Stimulated activated naive B cell treated with anti-CD40 and anti-IgM and Interleukin-4, amounts not matched to agents 10 μg/mL and 1 μg/mL and 100 μg/mL, for 72 hours (primary cell): Measurements from ENCODE around the gene DLG4.
"Not testable (repeated sequence)": the region's sequence is repeated elsewhere in the genome, so short reads cannot be mapped to it uniquely, and the experiment has no call there.

Experiments
- ATAC-seq, 2 donors: fragments of 150-1000 bp; cut with Tn5 transposase; replicated peaks; 2 replicates each; pipeline ENCODE4 v1.10.0; 2021; ENCODE audit warnings: moderate library complexity in 1 of 2
- DNase-seq: peaks from one replicate; pipeline ENCODE4 v3.0.0; 2021
- H3K27ac Mint-ChIP-seq: one replicate; pipeline ENCODE4 v1.8.0; 2022; ENCODE audit warnings: mild to moderate bottlenecking, mixed read lengths
- H3K27me3 Mint-ChIP-seq, 2 donors: one replicate each; pipeline ENCODE4 v1.8.0; 2022; ENCODE audit warnings: mixed read lengths in 2 of 2
- H3K36me3 Mint-ChIP-seq, 2 donors: one replicate each; pipeline ENCODE4 v1.8.0; 2022; ENCODE audit warnings: mixed read lengths in 2 of 2, mild to moderate bottlenecking in 1 of 2
- H3K4me1 Mint-ChIP-seq, 2 donors: one replicate each; pipeline ENCODE4 v1.8.0; 2022; ENCODE audit warnings: mixed read lengths in 2 of 2, mild to moderate bottlenecking in 1 of 2
- H3K4me3 Mint-ChIP-seq, 2 donors: one replicate each; pipeline ENCODE4 v1.8.0; 2022; ENCODE audit warnings: mild to moderate bottlenecking in 2 of 2, mixed read lengths in 2 of 2, moderate library complexity in 1 of 2
- H3K9me3 Mint-ChIP-seq, 2 donors: one replicate each; pipeline ENCODE4 v1.8.0; 2022; ENCODE audit warnings: mixed read lengths in 2 of 2, mild to moderate bottlenecking in 1 of 2

DLG4 gene

DNA sequence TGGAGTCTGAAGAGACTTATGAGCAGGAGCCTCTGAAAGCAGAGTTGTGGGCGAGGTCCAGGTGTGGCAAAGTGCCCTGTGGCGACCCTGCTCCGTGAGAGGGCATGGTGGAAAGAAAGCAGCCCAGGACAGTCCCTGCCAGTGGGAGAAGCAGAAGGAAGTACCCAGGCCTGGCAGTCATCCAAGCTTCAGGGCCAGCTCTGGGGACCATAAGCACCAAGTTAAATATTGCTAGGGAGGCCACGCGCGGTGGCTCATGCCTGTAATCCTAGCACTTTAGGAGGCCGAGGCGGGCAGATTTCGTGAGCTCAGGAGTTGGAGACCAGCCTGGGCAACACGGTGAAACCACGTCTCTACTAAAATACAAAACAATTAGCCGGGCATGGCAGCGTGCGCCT, 35.5 kb downstream of the DLG4 start:
- ATAC-seq (no peak), DNase-seq (no peak)
- no peak overlapping the region for H3K27ac Mint-ChIP-seq
- H3K4me1 Mint-ChIP-seq = peaks cover 7 to 8% of the 10 kb centered on the region in 2 donors
- no peak overlapping the region for H3K4me3 Mint-ChIP-seq
- H3K36me3 Mint-ChIP-seq = no peaks in the 10 kb centered on the region
- H3K9me3 Mint-ChIP-seq = no peaks in the 10 kb centered on the region
- no peaks in the 10 kb centered on the region for H3K27me3 Mint-ChIP-seq

- Mint-ChIP-seq H3K27me3 (no peaks in the 10 kb centered on the region), H3K4me1 (peaks cover 7 to 8% of the 10 kb centered on the region in 2 donors), H3K36me3 (no peaks in the 10 kb centered on the region), H3K9me3 (no peaks in the 10 kb centered on the region), H3K4me3 (no peak overlapping the region), H3K27ac (no peak overlapping the region)
- no peak for ATAC-seq
- no peak for DNase-seq
Observed at GRCh38 chr17:7183433-7184090, 36.1 kb downstream of the DLG4 start.

DNA sequence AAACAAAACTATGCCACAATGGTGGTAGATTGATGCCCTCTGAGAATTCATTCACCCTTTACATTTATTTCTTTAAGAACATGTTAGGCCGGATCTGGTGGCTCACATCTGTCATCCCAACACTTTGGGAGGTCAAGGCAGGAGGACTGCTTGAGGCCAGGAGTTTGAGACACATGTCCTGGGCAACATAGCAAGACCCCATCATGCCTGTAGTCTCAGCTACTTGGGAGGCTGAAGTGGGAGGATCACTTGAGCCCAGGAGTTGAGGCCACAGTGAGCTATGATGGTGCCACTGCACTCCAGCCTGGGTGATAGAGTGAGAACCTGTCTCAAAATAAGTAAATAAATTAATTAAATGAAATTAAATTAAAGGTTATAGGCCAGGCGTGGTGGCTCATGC, 37.5 kb downstream of the DLG4 start:
- H3K4me3 Mint-ChIP-seq, ATAC-seq, H3K36me3 Mint-ChIP-seq, H3K27ac Mint-ChIP-seq, H3K9me3 Mint-ChIP-seq, DNase-seq: not testable (repeated sequence)
- peaks cover 16 to 20% of the 10 kb centered on the region in 2 donors for H3K4me1 Mint-ChIP-seq
- peaks cover 10 to 11% of the 10 kb centered on the region in 2 donors for H3K27me3 Mint-ChIP-seq

GRCh38 chr17:7179317-7180254, 40.0 kb downstream of the DLG4 start, which contains the start of gene ASGR1:
ASGR1 (minus strand) TSS chr17:7179370; CDS start chr17:7178563, 807 bp downstream.
- no peaks in the 10 kb centered on the region for H3K9me3 Mint-ChIP-seq
- H3K27ac Mint-ChIP-seq = no peak within 1 kb of the TSS
- peak within 1 kb of the TSS; percentile 22 to 38 for H3K4me3 Mint-ChIP-seq
- no peak for DNase-seq
- H3K27me3 Mint-ChIP-seq = peaks cover 10 to 11% of the 10 kb centered on the region in 2 donors
- ATAC-seq = no peak
- no peaks in the 10 kb centered on the region for H3K36me3 Mint-ChIP-seq
- H3K4me1 Mint-ChIP-seq = peaks cover 10 to 21% of the 10 kb centered on the region in 2 donors

DNA sequence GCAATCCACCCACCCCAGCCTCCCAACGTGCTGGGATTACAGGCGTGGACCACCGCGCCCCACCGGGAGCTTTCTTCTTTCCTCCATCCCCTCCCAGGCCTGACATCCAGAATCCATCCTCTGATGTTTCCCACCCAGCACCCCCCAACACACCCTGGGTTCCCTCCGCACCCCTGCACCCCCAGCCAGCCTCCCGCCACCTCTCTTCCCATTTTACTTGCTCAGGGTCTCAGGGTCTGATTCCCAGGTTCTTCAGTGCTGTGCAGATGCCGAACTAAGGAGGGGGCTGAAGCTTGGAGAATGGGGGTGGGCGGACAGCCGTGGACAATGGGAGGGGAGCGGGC, 40.7 kb downstream of the DLG4 start:
- ATAC-seq (no peak), DNase-seq (no peak)
- peaks cover 10 to 11% of the 10 kb centered on the region in 2 donors for H3K27me3 Mint-ChIP-seq
- no peaks in the 10 kb centered on the region for H3K9me3 Mint-ChIP-seq
- H3K4me3 Mint-ChIP-seq = no peak overlapping the region
- H3K27ac Mint-ChIP-seq = no peak overlapping the region
- H3K36me3 Mint-ChIP-seq = no peaks in the 10 kb centered on the region
- H3K4me1 Mint-ChIP-seq = peaks cover 9 to 18% of the 10 kb centered on the region in 2 donors

GRCh38 chr17:7177954-7178477, 41.6 kb downstream of the DLG4 start:
- Mint-ChIP-seq H3K4me1 (peaks cover 8 to 13% of the 10 kb centered on the region in 2 donors), H3K27ac (no peak overlapping the region), H3K27me3 (peaks cover 10 to 11% of the 10 kb centered on the region in 2 donors), H3K36me3 (no peaks in the 10 kb centered on the region), H3K9me3 (no peaks in the 10 kb centered on the region), H3K4me3 (peak overlapping the region; percentile 22 to 38)
- ATAC-seq (no peak), DNase-seq (no peak)

- Mint-ChIP-seq H3K9me3 (no peaks in the 10 kb centered on the region), H3K4me3 (peak overlapping the region; percentile 22 to 38), H3K27ac (no peak overlapping the region), H3K4me1 (peaks cover 8 to 13% of the 10 kb centered on the region in 2 donors), H3K27me3 (peaks cover 11 to 14% of the 10 kb centered on the region in 2 donors), H3K36me3 (no peaks in the 10 kb centered on the region)
- peak; percentile 50 for DNase-seq
- ATAC-seq = peak; percentile 79 to 81
Observed at GRCh38 chr17:7177191-7177953, 42.3 kb downstream of the DLG4 start.

DNA sequence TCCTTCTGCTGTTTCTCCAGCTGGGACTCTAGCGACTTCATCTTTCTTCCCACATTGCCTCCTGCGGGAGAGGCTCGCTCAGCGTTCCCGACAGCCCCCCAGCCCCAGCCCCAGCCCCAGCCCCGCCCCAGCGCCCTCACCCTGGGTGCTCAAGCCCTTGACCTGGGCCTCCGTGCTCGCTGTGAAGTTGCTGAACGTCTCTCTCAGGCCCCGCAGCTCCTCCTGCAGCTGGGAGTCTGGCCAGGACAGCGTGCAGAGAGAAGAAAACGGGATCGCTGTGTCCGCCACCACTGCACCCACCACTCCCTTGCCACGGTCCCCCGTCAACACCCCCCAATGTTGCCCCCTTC, 42.8 kb downstream of the DLG4 start:
- Mint-ChIP-seq H3K9me3 (no peaks in the 10 kb centered on the region), H3K4me3 (no peak overlapping the region), H3K36me3 (no peaks in the 10 kb centered on the region), H3K27me3 (peaks cover 11 to 14% of the 10 kb centered on the region in 2 donors), H3K27ac (no peak overlapping the region), H3K4me1 (peaks cover 8 to 13% of the 10 kb centered on the region in 2 donors)
- ATAC-seq = no peak
- no peak for DNase-seq

GRCh38 chr17:7176107-7176840, 43.4 kb downstream of the DLG4 start:
- Mint-ChIP-seq H3K9me3 (no peaks in the 10 kb centered on the region), H3K27me3 (peaks cover 11 to 14% of the 10 kb centered on the region in 2 donors), H3K36me3 (no peaks in the 10 kb centered on the region), H3K4me3 (no peak overlapping the region), H3K27ac (no peak overlapping the region), H3K4me1 (peaks cover 8 to 13% of the 10 kb centered on the region in 2 donors)
- DNase-seq = no peak
- ATAC-seq = no peak

GRCh38 chr17:7175330-7175733, 44.3 kb downstream of the DLG4 start:
- H3K9me3 Mint-ChIP-seq = no peaks in the 10 kb centered on the region
- peaks cover 8 to 13% of the 10 kb centered on the region in 2 donors for H3K4me1 Mint-ChIP-seq
- H3K27ac Mint-ChIP-seq = no peak overlapping the region
- peaks cover 11 to 14% of the 10 kb centered on the region in 2 donors for H3K27me3 Mint-ChIP-seq
- DNase-seq (no peak), ATAC-seq (no peak)
- no peaks in the 10 kb centered on the region for H3K36me3 Mint-ChIP-seq
- no peak overlapping the region for H3K4me3 Mint-ChIP-seq

GRCh38 chr17:7174603-7175326, 44.9 kb downstream of the DLG4 start:
- Mint-ChIP-seq H3K9me3 (no peaks in the 10 kb centered on the region), H3K4me3 (no peak overlapping the region), H3K4me1 (peaks cover 8 to 13% of the 10 kb centered on the region in 2 donors), H3K27me3 (peaks cover 11 to 14% of the 10 kb centered on the region in 2 donors), H3K27ac (no peak overlapping the region), H3K36me3 (no peaks in the 10 kb centered on the region)
- DNase-seq = no peak
- ATAC-seq = no peak

DNA sequence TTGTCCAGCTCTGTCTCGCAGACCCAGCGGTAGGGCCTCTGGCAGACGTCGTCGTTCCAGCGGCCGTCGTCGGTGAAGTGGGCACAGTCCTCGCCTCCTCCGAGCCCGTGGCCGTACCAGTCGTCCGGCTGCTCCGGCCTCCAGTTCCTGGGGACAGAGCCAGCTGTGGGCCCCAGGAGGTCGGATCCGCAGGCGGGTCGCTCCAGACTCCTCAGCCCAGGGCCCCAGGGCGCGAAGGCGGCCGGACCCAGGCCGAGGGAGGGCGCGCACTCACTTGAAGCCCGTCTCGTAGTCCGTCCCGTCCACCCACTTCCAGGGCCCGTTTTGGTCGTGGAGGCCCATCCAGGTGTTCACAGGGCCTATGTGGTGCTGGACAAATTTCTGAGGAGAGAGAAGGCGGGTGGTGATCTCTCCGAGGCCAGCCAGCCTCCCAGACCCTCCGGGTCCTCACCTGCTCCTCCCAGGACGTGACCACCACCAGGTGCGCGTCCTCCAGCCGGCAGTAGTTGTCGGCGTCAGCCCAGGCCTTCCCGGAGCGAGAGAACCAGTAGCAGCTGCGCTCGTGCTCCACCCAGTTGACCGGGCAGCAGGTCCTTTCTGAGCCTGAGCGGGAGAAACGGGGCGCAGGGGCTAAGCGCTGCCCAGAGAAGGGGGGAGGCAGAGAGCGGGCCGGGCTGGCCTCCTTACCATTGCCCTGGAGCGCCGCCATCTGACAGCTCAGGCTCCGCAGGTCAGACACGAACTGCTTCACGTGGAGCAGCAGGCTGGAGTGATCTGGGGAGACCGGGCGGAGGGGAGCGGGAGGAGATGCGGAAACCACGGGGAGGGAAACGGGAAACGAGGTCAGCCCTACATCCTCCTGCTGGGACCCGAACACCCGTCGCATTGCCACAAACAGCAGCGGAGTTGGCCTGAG, 45.7 kb downstream of the DLG4 start:
- no peak overlapping the region for H3K4me3 Mint-ChIP-seq
- peak; percentile 23 for DNase-seq
- peaks cover 11 to 18% of the 10 kb centered on the region in 2 donors for H3K27me3 Mint-ChIP-seq
- peaks cover 8 to 13% of the 10 kb centered on the region in 2 donors for H3K4me1 Mint-ChIP-seq
- H3K36me3 Mint-ChIP-seq = no peaks in the 10 kb centered on the region
- H3K9me3 Mint-ChIP-seq = peaks cover 0 to 5% of the 10 kb centered on the region in 2 donors
- no peak overlapping the region for H3K27ac Mint-ChIP-seq
- ATAC-seq = peak; percentile 62 to 64
